ENCODE data around the gene MEFV.
"Not testable (repeated sequence)": the region's sequence is repeated elsewhere in the genome, so short reads cannot be mapped to it uniquely, and the experiment has no call there.

MEFV gene

GRCh38 chr16:3216263-3216640 lies 40.2 kb downstream of the MEFV start:
- Histone ChIP-seq H3K9me3 (ENCODE audit: control insufficient read depth in 2 of 2, low read length in 2 of 2) (peaks cover 4 to 14% of the 10 kb centered on the region in 2 donors), H3K27me3 (ENCODE audit: control insufficient read depth in 1 of 2, insufficient read depth in 2 of 2, low read length in 2 of 2) (no peaks in the 10 kb centered on the region), H3K9ac (ENCODE audit: low read length in 2 of 2) (no peak overlapping the region), H3K27ac (ENCODE audit: low read length) (no peak overlapping the region), H3K4me1 (ENCODE audit: control insufficient read depth, insufficient read depth, low read length) (no peaks in the 10 kb centered on the region), H3K36me3 (ENCODE audit: control insufficient read depth in 2 of 2, insufficient read depth in 2 of 2, low read length in 2 of 2) (no peaks in the 10 kb centered on the region), H3K4me3 (ENCODE audit: low read length in 2 of 2) (no peak overlapping the region)

GRCh38 chr16:3215601-3216262 lies 40.7 kb downstream of the MEFV start:
- Histone ChIP-seq H3K9me3 (ENCODE audit: control insufficient read depth in 2 of 2, low read length in 2 of 2) (peaks cover 4 to 8% of the 10 kb centered on the region in 2 donors), H3K9ac (ENCODE audit: low read length in 2 of 2) (no peak overlapping the region), H3K27ac (ENCODE audit: low read length) (no peak overlapping the region), H3K36me3 (ENCODE audit: control insufficient read depth in 2 of 2, insufficient read depth in 2 of 2, low read length in 2 of 2) (no peaks in the 10 kb centered on the region), H3K4me3 (ENCODE audit: low read length in 2 of 2) (no peak overlapping the region), H3K27me3 (ENCODE audit: control insufficient read depth in 1 of 2, insufficient read depth in 2 of 2, low read length in 2 of 2) (no peaks in the 10 kb centered on the region), H3K4me1 (ENCODE audit: control insufficient read depth, insufficient read depth, low read length) (no peaks in the 10 kb centered on the region)

- no peak overlapping the region for H3K27ac ChIP-seq (ENCODE audit: low read length)
- H3K9ac ChIP-seq (ENCODE audit: low read length in 2 of 2): no peak overlapping the region
These were observed 41.4 kb downstream of the MEFV start for GRCh38 chr16:3214904-3215600.

GRCh38 chr16:3212567-3212966 lies 43.9 kb downstream of the MEFV start:
- H3K9me3 ChIP-seq (ENCODE audit: control insufficient read depth in 2 of 2, low read length in 2 of 2): peaks cover 2 to 4% of the 10 kb centered on the region in 2 donors
- no peaks in the 10 kb centered on the region for H3K27me3 ChIP-seq (ENCODE audit: control insufficient read depth in 1 of 2, insufficient read depth in 2 of 2, low read length in 2 of 2)
- no peak overlapping the region for H3K4me3 ChIP-seq (ENCODE audit: low read length in 2 of 2)
- H3K27ac ChIP-seq (ENCODE audit: low read length): no peak overlapping the region
- H3K9ac ChIP-seq (ENCODE audit: low read length in 2 of 2): no peak overlapping the region
- no peaks in the 10 kb centered on the region for H3K36me3 ChIP-seq (ENCODE audit: control insufficient read depth in 2 of 2, insufficient read depth in 2 of 2, low read length in 2 of 2)
- no peaks in the 10 kb centered on the region for H3K4me1 ChIP-seq (ENCODE audit: control insufficient read depth, insufficient read depth, low read length)

More at GRCh38 chr16:3214904-3215600, 41.4 kb downstream of the MEFV start:
- Histone ChIP-seq H3K36me3 (ENCODE audit: control insufficient read depth in 2 of 2, insufficient read depth in 2 of 2, low read length in 2 of 2) (no peaks in the 10 kb centered on the region), H3K4me1 (ENCODE audit: control insufficient read depth, insufficient read depth, low read length) (no peaks in the 10 kb centered on the region), H3K9me3 (ENCODE audit: control insufficient read depth in 2 of 2, low read length in 2 of 2) (peaks cover 4 to 8% of the 10 kb centered on the region in 2 donors), H3K27me3 (ENCODE audit: control insufficient read depth in 1 of 2, insufficient read depth in 2 of 2, low read length in 2 of 2) (no peaks in the 10 kb centered on the region), H3K4me3 (ENCODE audit: low read length in 2 of 2) (no peak overlapping the region)

GRCh38 chr16:3212006-3212405 lies 44.4 kb downstream of the MEFV start:
- H3K27ac ChIP-seq (ENCODE audit: low read length): no peak overlapping the region
- no peak overlapping the region for H3K9ac ChIP-seq (ENCODE audit: low read length in 2 of 2)
- no peaks in the 10 kb centered on the region for H3K4me1 ChIP-seq (ENCODE audit: control insufficient read depth, insufficient read depth, low read length)
- H3K4me3 ChIP-seq (ENCODE audit: low read length in 2 of 2): no peak overlapping the region
- H3K27me3 ChIP-seq (ENCODE audit: control insufficient read depth in 1 of 2, insufficient read depth in 2 of 2, low read length in 2 of 2): no peaks in the 10 kb centered on the region
- peaks cover 2 to 4% of the 10 kb centered on the region in 2 donors for H3K9me3 ChIP-seq (ENCODE audit: control insufficient read depth in 2 of 2, low read length in 2 of 2)
- no peaks in the 10 kb centered on the region for H3K36me3 ChIP-seq (ENCODE audit: control insufficient read depth in 2 of 2, insufficient read depth in 2 of 2, low read length in 2 of 2)

- no peak overlapping the region for H3K4me3 ChIP-seq (ENCODE audit: low read length in 2 of 2)
- peaks cover 7 to 12% of the 10 kb centered on the region in 2 donors for H3K9me3 ChIP-seq (ENCODE audit: control insufficient read depth in 2 of 2, low read length in 2 of 2)
- H3K27me3 ChIP-seq (ENCODE audit: control insufficient read depth in 1 of 2, insufficient read depth in 2 of 2, low read length in 2 of 2): peaks cover 0 to 4% of the 10 kb centered on the region in 2 donors
- H3K4me1 ChIP-seq (ENCODE audit: control insufficient read depth, insufficient read depth, low read length): no peaks in the 10 kb centered on the region
- no peak overlapping the region for H3K27ac ChIP-seq (ENCODE audit: low read length)
- H3K36me3 ChIP-seq (ENCODE audit: control insufficient read depth in 2 of 2, insufficient read depth in 2 of 2, low read length in 2 of 2): no peaks in the 10 kb centered on the region
- H3K9ac ChIP-seq (ENCODE audit: low read length in 2 of 2): no peak overlapping the region
These were observed 49.1 kb downstream of the MEFV start for GRCh38 chr16:3207086-3207953.

GRCh38 chr16:3205939-3206338 lies 50.5 kb downstream of the MEFV start:
- not testable (repeated sequence) for H3K4me3 ChIP-seq (ENCODE audit: low read length in 2 of 2); H3K27ac ChIP-seq (ENCODE audit: low read length); H3K4me1 ChIP-seq (ENCODE audit: control insufficient read depth, insufficient read depth, low read length); H3K27me3 ChIP-seq (ENCODE audit: control insufficient read depth in 1 of 2, insufficient read depth in 2 of 2, low read length in 2 of 2); H3K36me3 ChIP-seq (ENCODE audit: control insufficient read depth in 2 of 2, insufficient read depth in 2 of 2, low read length in 2 of 2); H3K9ac ChIP-seq (ENCODE audit: low read length in 2 of 2)
- peaks cover 7 to 12% of the 10 kb centered on the region in 2 donors for H3K9me3 ChIP-seq (ENCODE audit: control insufficient read depth in 2 of 2, low read length in 2 of 2)

- H3K4me1 ChIP-seq (ENCODE audit: control insufficient read depth, insufficient read depth, low read length): no peaks in the 10 kb centered on the region
- H3K4me3 ChIP-seq (ENCODE audit: low read length in 2 of 2): no peak overlapping the region
- peaks cover 4 to 12% of the 10 kb centered on the region in 2 donors for H3K27me3 ChIP-seq (ENCODE audit: control insufficient read depth in 1 of 2, insufficient read depth in 2 of 2, low read length in 2 of 2)
- H3K36me3 ChIP-seq (ENCODE audit: control insufficient read depth in 2 of 2, insufficient read depth in 2 of 2, low read length in 2 of 2): no peaks in the 10 kb centered on the region
- H3K27ac ChIP-seq (ENCODE audit: low read length): no peak overlapping the region
- H3K9me3 ChIP-seq (ENCODE audit: control insufficient read depth in 2 of 2, low read length in 2 of 2): peaks cover 7 to 12% of the 10 kb centered on the region in 2 donors
- no peak overlapping the region for H3K9ac ChIP-seq (ENCODE audit: low read length in 2 of 2)
These were observed 53.4 kb downstream of the MEFV start for GRCh38 chr16:3202903-3203539.

- no peak overlapping the region for H3K27ac ChIP-seq (ENCODE audit: low read length)
- no peak overlapping the region for H3K9ac ChIP-seq (ENCODE audit: low read length in 2 of 2)
- no peaks in the 10 kb centered on the region for H3K36me3 ChIP-seq (ENCODE audit: control insufficient read depth in 2 of 2, insufficient read depth in 2 of 2, low read length in 2 of 2)
- H3K9me3 ChIP-seq (ENCODE audit: control insufficient read depth in 2 of 2, low read length in 2 of 2): no peaks in the 10 kb centered on the region
- no peaks in the 10 kb centered on the region for H3K4me1 ChIP-seq (ENCODE audit: control insufficient read depth, insufficient read depth, low read length)
- peaks cover 28 to 29% of the 10 kb centered on the region in 2 donors for H3K27me3 ChIP-seq (ENCODE audit: control insufficient read depth in 1 of 2, insufficient read depth in 2 of 2, low read length in 2 of 2)
- H3K4me3 ChIP-seq (ENCODE audit: low read length in 2 of 2): no peak overlapping the region
These were observed 57.9 kb downstream of the MEFV start for GRCh38 chr16:3198334-3199072.
